GM12878 (cell line): ENCODE measurements around the gene PLIN3. TPM values are rescaled to one million over a fixed set of nuclear protein-coding genes. Genes with fewer than 3 reads are reported as not detected.

Experiments used
- MTA3 ChIP-seq: IDR thresholded peaks from 2 replicates; pipeline ENCODE4 v1.6.1; 2012; ENCODE audit warnings: low read length, inconsistent platforms, borderline replicate concordance
- MYC ChIP-seq: IDR thresholded peaks from 2 replicates; pipeline ENCODE4 v1.6.1; 2011; ENCODE audit warnings: mild to moderate bottlenecking, low read length, moderate library complexity, inconsistent platforms; ENCODE audit not compliant: insufficient read depth, insufficient replicate concordance, insufficient read length, severe bottlenecking
- SMAD5 ChIP-seq: IDR thresholded peaks from 2 replicates; pipeline ENCODE4 v1.6.1; 2016; ENCODE audit warnings: antibody characterized with exemption, low read depth
- SUZ12 ChIP-seq: fragments of 200-600 bp; sonication (generic); IDR thresholded peaks from one replicate; pipeline ENCODE4 v1.6.1; 2018; ENCODE audit warnings: antibody characterized with exemption, mild to moderate bottlenecking; ENCODE audit not compliant: unreplicated experiment
- polyA plus RNA-seq, 11 experiments: library from polyadenylated mRNA; depleted of rRNA in 4 of 11; unstranded in 6 of 11; stranded (reverse) in 5 of 11; fragments of >200 nt; fragmentation: Nextera tagmentation in 4 of 11; fragmentation: Illumina TruSeq in 1 of 11; extraction: Ambion mirVana in 4 of 11; extraction: Trizol in 1 of 11; gene quantifications; 1 replicate in 1 of 11; 2 replicates in 10 of 11; pipeline versions ENCODE4 v1.2.1 to v1.2.3, GENCODE V29; 2011 to 2016; ENCODE audit warnings: inconsistent platforms in 2 of 11, missing spikeins in 2 of 11, low read depth in 1 of 11
- total RNA-seq, 4 experiments: library from RNA; depleted of rRNA in 3 of 4; stranded (reverse); fragments of >200 nt in 3 of 4; fragmentation: Illumina TruSeq in 1 of 4; extraction: Trizol in 1 of 4; gene quantifications; 2 replicates each; pipeline versions ENCODE4 v1.2.1 to v1.2.3, GENCODE V29; 2013 to 2021
- TF ChIP-seq, protein P1 (sequence below): fragments of 450-650 bp; IDR thresholded peaks from 2 replicates; pipeline ENCODE4 v1.6.1; 2016; ENCODE audit warnings: mild to moderate bottlenecking
- TF ChIP-seq, protein P2 (sequence below): fragments of 450-650 bp; IDR thresholded peaks from 2 replicates; pipeline ENCODE4 v1.6.1; 2017; ENCODE audit warnings: antibody characterized with exemption, mild to moderate bottlenecking, moderate library complexity
- TF ChIP-seq, protein P3 (sequence below): IDR thresholded peaks from 2 replicates; pipeline ENCODE4 v1.6.1; 2011; ENCODE audit warnings: low read depth, mild to moderate bottlenecking, low read length, moderate library complexity, borderline replicate concordance; ENCODE audit errors: extremely low read depth

Gene PLIN3
- total and polyA plus RNA-seq, 10 of the 15 experiments (the other 5 are each of a cell fraction or from before 2014, with no cell fraction given), result 7.7 to 71.4 (median 66.8) TPM

DNA sequence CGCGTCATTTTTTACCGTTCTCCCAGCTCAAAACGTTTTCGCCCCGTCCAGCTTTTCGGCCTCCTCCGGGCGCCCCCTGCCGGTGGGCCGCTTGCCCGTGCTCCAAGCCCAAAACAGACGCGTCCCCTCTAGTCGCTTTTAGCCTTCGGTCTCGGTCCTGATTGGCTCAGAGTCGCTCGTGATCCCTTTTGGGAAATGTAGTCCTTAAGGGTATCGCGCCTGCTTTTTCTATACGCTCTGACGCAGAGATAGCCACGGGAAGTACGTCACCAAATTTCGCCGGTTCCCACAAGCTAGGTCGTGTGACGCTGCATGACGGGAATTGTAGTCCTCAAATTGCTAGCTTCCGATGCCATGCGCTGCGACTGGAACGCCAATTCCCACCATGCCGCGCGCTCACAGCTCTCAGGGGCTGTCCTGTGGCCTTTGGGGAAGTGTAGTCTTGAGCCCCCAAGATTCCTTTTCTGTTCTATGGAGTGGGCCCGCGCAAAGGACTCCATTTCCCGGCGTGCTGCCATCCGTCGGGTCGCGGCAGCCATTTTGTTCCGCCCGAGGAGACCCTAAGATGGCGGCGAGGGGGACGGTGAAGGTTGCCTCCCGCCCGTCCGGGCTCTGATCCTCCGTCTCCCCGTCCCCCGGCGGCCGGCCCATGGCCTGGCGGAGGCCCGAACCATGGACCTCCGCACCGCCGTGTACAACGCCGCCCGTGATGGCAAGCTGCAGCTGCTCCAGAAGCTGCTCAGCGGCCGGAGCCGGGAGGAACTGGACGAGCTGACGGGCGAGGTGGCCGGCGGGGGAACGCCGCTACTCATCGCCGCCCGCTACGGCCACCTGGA, 76.1 kb downstream of the PLIN3 start, which contains the start of gene FEM1A (continued):
- no peak for TF ChIP-seq MYC
- TF ChIP-seq, protein P1, sequence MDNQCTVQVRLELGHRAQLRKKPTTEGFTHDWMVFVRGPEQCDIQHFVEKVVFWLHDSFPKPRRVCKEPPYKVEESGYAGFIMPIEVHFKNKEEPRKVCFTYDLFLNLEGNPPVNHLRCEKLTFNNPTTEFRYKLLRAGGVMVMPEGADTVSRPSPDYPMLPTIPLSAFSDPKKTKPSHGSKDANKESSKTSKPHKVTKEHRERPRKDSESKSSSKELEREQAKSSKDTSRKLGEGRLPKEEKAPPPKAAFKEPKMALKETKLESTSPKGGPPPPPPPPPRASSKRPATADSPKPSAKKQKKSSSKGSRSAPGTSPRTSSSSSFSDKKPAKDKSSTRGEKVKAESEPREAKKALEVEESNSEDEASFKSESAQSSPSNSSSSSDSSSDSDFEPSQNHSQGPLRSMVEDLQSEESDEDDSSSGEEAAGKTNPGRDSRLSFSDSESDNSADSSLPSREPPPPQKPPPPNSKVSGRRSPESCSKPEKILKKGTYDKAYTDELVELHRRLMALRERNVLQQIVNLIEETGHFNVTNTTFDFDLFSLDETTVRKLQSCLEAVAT, result peak; percentile 59
- no peak for TF ChIP-seq MTA3
- peak; percentile 54; the same call in 1 of the 2 replicates for TF ChIP-seq SMAD5
- TF ChIP-seq, protein P2, sequence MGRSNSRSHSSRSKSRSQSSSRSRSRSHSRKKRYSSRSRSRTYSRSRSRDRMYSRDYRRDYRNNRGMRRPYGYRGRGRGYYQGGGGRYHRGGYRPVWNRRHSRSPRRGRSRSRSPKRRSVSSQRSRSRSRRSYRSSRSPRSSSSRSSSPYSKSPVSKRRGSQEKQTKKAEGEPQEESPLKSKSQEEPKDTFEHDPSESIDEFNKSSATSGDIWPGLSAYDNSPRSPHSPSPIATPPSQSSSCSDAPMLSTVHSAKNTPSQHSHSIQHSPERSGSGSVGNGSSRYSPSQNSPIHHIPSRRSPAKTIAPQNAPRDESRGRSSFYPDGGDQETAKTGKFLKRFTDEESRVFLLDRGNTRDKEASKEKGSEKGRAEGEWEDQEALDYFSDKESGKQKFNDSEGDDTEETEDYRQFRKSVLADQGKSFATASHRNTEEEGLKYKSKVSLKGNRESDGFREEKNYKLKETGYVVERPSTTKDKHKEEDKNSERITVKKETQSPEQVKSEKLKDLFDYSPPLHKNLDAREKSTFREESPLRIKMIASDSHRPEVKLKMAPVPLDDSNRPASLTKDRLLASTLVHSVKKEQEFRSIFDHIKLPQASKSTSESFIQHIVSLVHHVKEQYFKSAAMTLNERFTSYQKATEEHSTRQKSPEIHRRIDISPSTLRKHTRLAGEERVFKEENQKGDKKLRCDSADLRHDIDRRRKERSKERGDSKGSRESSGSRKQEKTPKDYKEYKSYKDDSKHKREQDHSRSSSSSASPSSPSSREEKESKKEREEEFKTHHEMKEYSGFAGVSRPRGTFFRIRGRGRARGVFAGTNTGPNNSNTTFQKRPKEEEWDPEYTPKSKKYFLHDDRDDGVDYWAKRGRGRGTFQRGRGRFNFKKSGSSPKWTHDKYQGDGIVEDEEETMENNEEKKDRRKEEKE, result no peak
- TF ChIP-seq, protein P3, sequence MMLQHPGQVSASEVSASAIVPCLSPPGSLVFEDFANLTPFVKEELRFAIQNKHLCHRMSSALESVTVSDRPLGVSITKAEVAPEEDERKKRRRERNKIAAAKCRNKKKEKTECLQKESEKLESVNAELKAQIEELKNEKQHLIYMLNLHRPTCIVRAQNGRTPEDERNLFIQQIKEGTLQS, result peak; percentile 60; the same call in 1 of the 2 replicates
- TF ChIP-seq SUZ12, result peak; percentile 63

Other genes with a start within 250 kb of the PLIN3 start
Only the 7 nearest of the 8 such genes appear.
- gene MYDGF, start 197.3 kb downstream of the PLIN3 start, total RNA-seq (2014; rRNA removed), result 68.7 and 83.5 TPM in 2 replicates
- 46.0 and 50.2 TPM in 2 replicates for gene MYDGF, start 197.3 kb downstream of the PLIN3 start, total RNA-seq (2014; rRNA removed; fragmentation: Illumina TruSeq; extraction: Trizol)
- 57.4 and 64.7 TPM in 2 replicates for gene MYDGF, start 197.3 kb downstream of the PLIN3 start, total RNA-seq (2021)
- 31.3 and 45.6 TPM in 2 replicates for gene MYDGF, start 197.3 kb downstream of the PLIN3 start, polyA plus RNA-seq (2011; rRNA removed)
- 17.9 and 39.1 TPM in 2 replicates for gene MYDGF, start 197.3 kb downstream of the PLIN3 start, polyA plus RNA-seq (2014; fragmentation: Illumina TruSeq; extraction: Trizol)
- 10 to 100 TPM in 1 of 2 experiments, 1 to 10 TPM in 1; 2.3 to 18.5 TPM for gene MYDGF, start 197.3 kb downstream of the PLIN3 start, polyA plus RNA-seq (2014; fragmentation: Nextera tagmentation; extraction: Ambion mirVana)
- gene MYDGF, start 197.3 kb downstream of the PLIN3 start, polyA plus RNA-seq (2014; rRNA removed), result 92.8 and 96.7 TPM in 2 replicates
- 100 to 1,000 TPM; 183 to 196 TPM for gene MYDGF, start 197.3 kb downstream of the PLIN3 start, polyA plus RNA-seq (2016; fragmentation: Nextera tagmentation; extraction: Ambion mirVana)
- 32.3 and 35.7 TPM in 2 replicates for gene DPP9, start 143.8 kb downstream of the PLIN3 start, total RNA-seq (2014; rRNA removed)
- 14.9 and 15.2 TPM in 2 replicates for gene DPP9, start 143.8 kb downstream of the PLIN3 start, total RNA-seq (2014; rRNA removed; fragmentation: Illumina TruSeq; extraction: Trizol)
- gene DPP9, start 143.8 kb downstream of the PLIN3 start, total RNA-seq (2021), result 54.5 and 58.6 TPM in 2 replicates
- gene DPP9, start 143.8 kb downstream of the PLIN3 start, polyA plus RNA-seq (2011; rRNA removed), result 4.5 and 10.0 TPM in 2 replicates
- gene DPP9, start 143.8 kb downstream of the PLIN3 start, polyA plus RNA-seq (2014; fragmentation: Illumina TruSeq; extraction: Trizol), result 11.4 and 24.1 TPM in 2 replicates
- gene DPP9, start 143.8 kb downstream of the PLIN3 start, polyA plus RNA-seq (2014; fragmentation: Nextera tagmentation; extraction: Ambion mirVana), result 1 to 10 TPM in 1 of 2 experiments, under 1 TPM in 1; 0.64 to 1.2 TPM
- 31.0 and 40.9 TPM in 2 replicates for gene DPP9, start 143.8 kb downstream of the PLIN3 start, polyA plus RNA-seq (2014; rRNA removed)
- 10 to 100 TPM; 50.6 to 52.9 TPM for gene DPP9, start 143.8 kb downstream of the PLIN3 start, polyA plus RNA-seq (2016; fragmentation: Nextera tagmentation; extraction: Ambion mirVana)
- 14.0 and 17.4 TPM in 2 replicates for gene FEM1A, start 75.9 kb downstream of the PLIN3 start, total RNA-seq (2014; rRNA removed)
- 5.7 and 6.9 TPM in 2 replicates for gene FEM1A, start 75.9 kb downstream of the PLIN3 start, total RNA-seq (2014; rRNA removed; fragmentation: Illumina TruSeq; extraction: Trizol)
- 14.3 and 15.0 TPM in 2 replicates for gene FEM1A, start 75.9 kb downstream of the PLIN3 start, total RNA-seq (2021)
- gene FEM1A, start 75.9 kb downstream of the PLIN3 start, polyA plus RNA-seq (2011; rRNA removed), result 1.6 and 3.0 TPM in 2 replicates
- gene FEM1A, start 75.9 kb downstream of the PLIN3 start, polyA plus RNA-seq (2014; fragmentation: Illumina TruSeq; extraction: Trizol), result 3.5 and 4.7 TPM in 2 replicates
- under 1 TPM; 0.27 to 0.31 TPM for gene FEM1A, start 75.9 kb downstream of the PLIN3 start, polyA plus RNA-seq (2014; fragmentation: Nextera tagmentation; extraction: Ambion mirVana)
- 9.1 and 10.7 TPM in 2 replicates for gene FEM1A, start 75.9 kb downstream of the PLIN3 start, polyA plus RNA-seq (2014; rRNA removed)
- gene FEM1A, start 75.9 kb downstream of the PLIN3 start, polyA plus RNA-seq (2016; fragmentation: Nextera tagmentation; extraction: Ambion mirVana), result 1 to 10 TPM; 2.4 to 2.7 TPM
- gene TICAM1, start 36.0 kb downstream of the PLIN3 start, total RNA-seq (2014; rRNA removed), result 3.1 and 4.0 TPM in 2 replicates
- 3.8 and 4.2 TPM in 2 replicates for gene TICAM1, start 36.0 kb downstream of the PLIN3 start, total RNA-seq (2014; rRNA removed; fragmentation: Illumina TruSeq; extraction: Trizol)
- 31.1 and 32.0 TPM in 2 replicates for gene TICAM1, start 36.0 kb downstream of the PLIN3 start, total RNA-seq (2021)
- 0.84 and 2.6 TPM in 2 replicates for gene TICAM1, start 36.0 kb downstream of the PLIN3 start, polyA plus RNA-seq (2011; rRNA removed)
- 2.7 and 6.4 TPM in 2 replicates for gene TICAM1, start 36.0 kb downstream of the PLIN3 start, polyA plus RNA-seq (2014; fragmentation: Illumina TruSeq; extraction: Trizol)
- gene TICAM1, start 36.0 kb downstream of the PLIN3 start, polyA plus RNA-seq (2014; fragmentation: Nextera tagmentation; extraction: Ambion mirVana), result under 1 TPM; 0.31 to 0.99 TPM
- gene TICAM1, start 36.0 kb downstream of the PLIN3 start, polyA plus RNA-seq (2014; rRNA removed), result 14.1 and 19.3 TPM in 2 replicates
- gene TICAM1, start 36.0 kb downstream of the PLIN3 start, polyA plus RNA-seq (2016; fragmentation: Nextera tagmentation; extraction: Ambion mirVana), result 10 to 100 TPM; 19.5 to 21.3 TPM
- gene ARRDC5, start 35.2 kb upstream of the PLIN3 start, total RNA-seq (2014; rRNA removed), result 0.05 TPM in 1 of 2 replicates, not detected in the other
- 0.18 and 0.31 TPM in 2 replicates for gene ARRDC5, start 35.2 kb upstream of the PLIN3 start, total RNA-seq (2014; rRNA removed; fragmentation: Illumina TruSeq; extraction: Trizol)
- 0.38 TPM in 1 of 2 replicates, not detected in the other for gene ARRDC5, start 35.2 kb upstream of the PLIN3 start, total RNA-seq (2021)
- 0.04 TPM in 1 of 2 replicates, not detected in the other for gene ARRDC5, start 35.2 kb upstream of the PLIN3 start, polyA plus RNA-seq (2011; rRNA removed)
- gene ARRDC5, start 35.2 kb upstream of the PLIN3 start, polyA plus RNA-seq (2014; fragmentation: Illumina TruSeq; extraction: Trizol), result 0.03 TPM in 1 of 2 replicates, not detected in the other
- gene ARRDC5, start 35.2 kb upstream of the PLIN3 start, polyA plus RNA-seq (2014; fragmentation: Nextera tagmentation; extraction: Ambion mirVana), result under 1 TPM; 0.15 to 0.21 TPM
- 0.16 TPM in 1 of 2 replicates, not detected in the other for gene ARRDC5, start 35.2 kb upstream of the PLIN3 start, polyA plus RNA-seq (2014; rRNA removed)
- under 1 TPM; 0.09 to 0.10 TPM for gene ARRDC5, start 35.2 kb upstream of the PLIN3 start, polyA plus RNA-seq (2016; fragmentation: Nextera tagmentation; extraction: Ambion mirVana)
- 57.5 and 67.1 TPM in 2 replicates for gene UHRF1, start 41.8 kb upstream of the PLIN3 start, total RNA-seq (2014; rRNA removed)
- gene UHRF1, start 41.8 kb upstream of the PLIN3 start, total RNA-seq (2014; rRNA removed; fragmentation: Illumina TruSeq; extraction: Trizol), result 23.1 and 28.3 TPM in 2 replicates
- 98.4 and 109 TPM in 2 replicates for gene UHRF1, start 41.8 kb upstream of the PLIN3 start, total RNA-seq (2021)
- 7.0 and 20.0 TPM in 2 replicates for gene UHRF1, start 41.8 kb upstream of the PLIN3 start, polyA plus RNA-seq (2011; rRNA removed)
- gene UHRF1, start 41.8 kb upstream of the PLIN3 start, polyA plus RNA-seq (2014; fragmentation: Illumina TruSeq; extraction: Trizol), result 22.7 and 30.8 TPM in 2 replicates
- gene UHRF1, start 41.8 kb upstream of the PLIN3 start, polyA plus RNA-seq (2014; fragmentation: Nextera tagmentation; extraction: Ambion mirVana), result 10 to 100 TPM; 13.0 to 17.8 TPM
- gene UHRF1, start 41.8 kb upstream of the PLIN3 start, polyA plus RNA-seq (2014; rRNA removed), result 44.6 and 58.8 TPM in 2 replicates
- gene UHRF1, start 41.8 kb upstream of the PLIN3 start, polyA plus RNA-seq (2016; fragmentation: Nextera tagmentation; extraction: Ambion mirVana), result 100 to 1,000 TPM; 103 TPM
- gene KDM4B, start 101.4 kb upstream of the PLIN3 start, total RNA-seq (2014; rRNA removed), result 25.6 and 26.5 TPM in 2 replicates
- 11.3 and 12.3 TPM in 2 replicates for gene KDM4B, start 101.4 kb upstream of the PLIN3 start, total RNA-seq (2014; rRNA removed; fragmentation: Illumina TruSeq; extraction: Trizol)
- gene KDM4B, start 101.4 kb upstream of the PLIN3 start, total RNA-seq (2021), result 49.6 and 50.2 TPM in 2 replicates
- gene KDM4B, start 101.4 kb upstream of the PLIN3 start, polyA plus RNA-seq (2011; rRNA removed), result 8.0 and 16.0 TPM in 2 replicates
- 3.1 and 7.6 TPM in 2 replicates for gene KDM4B, start 101.4 kb upstream of the PLIN3 start, polyA plus RNA-seq (2014; fragmentation: Illumina TruSeq; extraction: Trizol)
- gene KDM4B, start 101.4 kb upstream of the PLIN3 start, polyA plus RNA-seq (2014; fragmentation: Nextera tagmentation; extraction: Ambion mirVana), result 1 to 10 TPM in 1 of 2 experiments, under 1 TPM in 1; 0.47 to 1.8 TPM
- gene KDM4B, start 101.4 kb upstream of the PLIN3 start, polyA plus RNA-seq (2014; rRNA removed), result 32.2 and 33.7 TPM in 2 replicates
- gene KDM4B, start 101.4 kb upstream of the PLIN3 start, polyA plus RNA-seq (2016; fragmentation: Nextera tagmentation; extraction: Ambion mirVana), result 10 to 100 TPM; 16.4 to 19.1 TPM